Renal cortex interstitium (tissue), 15 donors: Measurements from ENCODE around the gene ZNF683. TPM values are rescaled to one million over a fixed set of nuclear protein-coding genes. Genes with fewer than 3 reads are reported as not detected.
"Not testable (repeated sequence)": the region's sequence is repeated elsewhere in the genome, so short reads cannot be mapped to it uniquely, and the experiment has no call there.

ENCODE experiments used
- DNase-seq, 11 donors: peaks; one replicate each; pipeline ENCODE4 v3.0.0-alpha.2; 2013; ENCODE audit warnings: low read depth in 9 of 11, low spot score in 4 of 11; ENCODE audit errors: extremely low read depth in 1 of 11
- long read RNA-seq, 16 experiments: transcript quantifications; one replicate each; lab custom pipeline, GENCODE V29; 2026
- polyA plus RNA-seq, 3 donors: library from polyadenylated mRNA; unstranded; fragments of 120-200 nt; gene quantifications; one replicate each; pipeline ENCODE4 v1.2.1, GENCODE V29; 2013; ENCODE audit not compliant: insufficient read length in 3 of 3

Gene ZNF683
- polyA plus RNA-seq: not detected
- long read RNA-seq, donor 1: 0 reads
- long read RNA-seq, donor 2: 0 reads
- long read RNA-seq, donor 3: 0 reads
- long read RNA-seq, donor 4: 0 reads
- long read RNA-seq, donor 5: 0 reads
- long read RNA-seq, donor 6: 0 reads
- long read RNA-seq, donor 7: 0 reads
- long read RNA-seq, donor 8, partial matches to known transcripts: 1,611 of 1,706 reads
- long read RNA-seq, donor 8, other reads (novel, unspliced or antisense): 95 of 1,706 reads
- long read RNA-seq, donor 9: 0 reads
- long read RNA-seq, donor 10: 0 reads
- long read RNA-seq, donor 11: 0 reads
- long read RNA-seq, donor 12: 0 reads
- long read RNA-seq, donor 13: 0 reads
- long read RNA-seq, donor 14: 0 reads
- long read RNA-seq, donor 15: 0 reads
- long read RNA-seq, donor 16: 0 reads

DNA sequence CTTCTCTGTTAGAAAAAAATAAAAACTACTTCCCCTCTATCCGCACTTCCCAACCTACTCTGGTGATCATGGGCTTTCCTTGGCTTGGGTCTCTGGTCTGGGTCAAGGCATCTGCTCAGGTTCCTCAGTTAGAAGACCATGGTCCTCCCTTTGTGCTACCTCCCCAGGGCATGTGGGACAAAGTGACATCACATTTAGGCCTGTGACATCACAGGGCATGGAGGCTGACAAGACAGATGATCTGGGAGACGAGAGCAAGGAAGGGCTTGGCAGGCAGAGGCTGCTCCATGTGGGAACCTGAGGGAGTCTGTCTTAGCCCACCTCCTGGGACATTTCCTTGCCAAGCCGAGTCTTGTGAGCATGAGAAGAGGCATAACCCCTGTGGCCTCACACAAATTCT, at the start of gene ZNF683:
Gene ZNF683 (minus strand): TSS at position 140 of the 400 bp plus-strand sequence. CDS start 4,179 bp downstream, outside the sequence.
- DNase-seq: not testable (repeated sequence)

DNA sequence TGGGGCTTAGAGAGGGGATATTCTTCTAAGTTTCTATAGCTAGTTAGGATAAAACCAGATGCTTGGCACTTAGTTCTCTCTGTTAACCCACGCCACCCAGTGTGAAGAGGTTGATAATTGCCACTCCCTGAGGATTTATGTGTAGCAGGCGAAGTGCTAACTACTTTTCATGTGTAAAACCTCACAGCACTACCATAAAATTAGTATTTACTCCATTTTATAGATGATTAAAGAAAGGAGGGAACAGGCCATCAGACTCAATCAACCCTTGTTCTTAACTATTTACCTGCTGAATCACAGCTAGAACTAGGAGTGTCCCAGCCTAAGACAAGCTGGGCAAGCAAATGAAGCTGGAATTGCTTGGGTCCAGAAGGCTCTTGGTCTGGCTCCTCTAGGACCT, 46.9 kb upstream of the ZNF683 start:
- DNase-seq: no peak

- DNase-seq: no peak
These were observed 46.4 kb upstream of the ZNF683 start for GRCh38 chr1:26418865-26419349.

DNA sequence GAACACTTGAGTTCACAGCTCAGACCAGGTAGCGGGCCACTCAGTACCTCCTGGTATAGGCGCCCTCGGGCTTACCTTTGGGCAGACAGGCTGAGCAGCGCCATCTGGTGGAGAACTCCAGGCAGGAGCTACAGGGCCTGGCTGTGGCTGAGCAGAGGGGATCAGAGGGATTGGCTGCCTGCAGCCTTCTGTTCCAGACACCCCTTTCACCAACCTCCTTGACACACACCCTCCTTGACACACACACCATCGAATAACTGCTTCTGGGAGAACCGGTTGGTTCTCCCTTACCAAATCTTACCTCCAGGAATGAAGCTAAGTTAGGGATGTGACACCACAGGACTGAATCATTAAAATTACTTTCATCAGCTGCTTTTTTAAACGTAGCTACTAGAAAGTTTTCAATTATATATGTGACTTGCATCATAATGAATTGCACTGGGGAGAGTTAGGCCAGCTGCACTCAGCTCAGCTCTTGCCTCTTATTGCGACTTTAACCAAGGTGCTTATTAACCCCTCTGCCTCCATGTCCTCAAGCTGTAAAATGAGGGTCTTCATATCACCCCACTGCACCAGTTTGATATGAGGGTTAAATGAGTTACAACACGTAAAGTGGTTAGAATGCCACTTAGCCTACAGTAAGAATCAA, 44.7 kb upstream of the ZNF683 start:
- peak in 10 of 11 donors; percentile 23 to 58 (median 40) for DNase-seq

DNA sequence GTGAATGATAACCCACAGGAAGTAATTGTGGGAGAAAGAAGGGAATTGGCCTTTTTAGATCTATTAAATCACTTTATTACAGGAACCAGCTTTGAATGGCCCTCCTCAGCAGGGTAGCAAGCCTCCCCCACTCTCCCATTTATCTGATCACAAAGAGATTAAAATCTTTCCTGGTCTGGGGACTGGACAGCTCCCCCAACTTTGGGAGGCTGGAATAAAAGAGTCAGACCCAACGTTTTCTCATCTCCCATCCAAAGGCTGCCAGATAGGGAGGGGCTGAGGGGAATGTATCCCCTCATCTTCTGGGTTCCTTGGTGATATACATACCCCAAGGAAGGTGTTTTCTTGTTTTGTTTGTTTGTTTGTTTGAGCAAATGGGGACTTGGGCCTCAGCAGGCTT, 40.5 kb upstream of the ZNF683 start:
- no peak for DNase-seq

DNA sequence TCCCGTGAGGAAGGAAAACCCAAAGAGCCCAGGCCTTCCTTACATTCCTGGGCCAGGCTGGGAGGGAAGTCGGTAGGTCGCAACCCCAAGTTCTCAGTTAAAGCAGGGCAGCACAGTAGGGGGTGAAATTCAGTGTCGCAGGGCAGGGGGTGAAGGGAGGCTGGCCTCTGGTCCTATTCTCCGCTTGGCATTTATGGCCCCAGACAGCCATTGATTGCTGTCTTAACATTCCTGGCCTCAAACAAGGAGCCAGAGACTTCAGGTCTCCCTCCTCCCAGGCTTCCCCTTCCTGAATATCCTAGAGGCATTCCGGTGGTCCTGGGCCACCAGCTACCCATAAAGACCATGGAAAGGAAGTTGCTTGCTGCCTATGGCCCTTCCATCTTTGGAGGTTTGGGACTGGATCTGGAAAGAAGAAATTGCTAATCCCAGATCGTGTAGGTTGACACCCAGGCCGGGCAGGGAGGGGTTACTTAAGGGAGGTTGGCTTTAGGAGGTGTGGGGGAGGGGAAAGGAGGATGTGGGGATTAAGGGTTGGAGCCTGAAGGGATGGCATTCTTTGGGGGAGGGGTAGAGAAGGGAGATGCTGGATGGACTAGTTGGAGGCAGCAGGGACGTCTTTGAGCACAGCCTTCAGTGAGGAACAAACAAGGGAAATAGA, 39.8 kb upstream of the ZNF683 start:
- DNase-seq: no peak

DNA sequence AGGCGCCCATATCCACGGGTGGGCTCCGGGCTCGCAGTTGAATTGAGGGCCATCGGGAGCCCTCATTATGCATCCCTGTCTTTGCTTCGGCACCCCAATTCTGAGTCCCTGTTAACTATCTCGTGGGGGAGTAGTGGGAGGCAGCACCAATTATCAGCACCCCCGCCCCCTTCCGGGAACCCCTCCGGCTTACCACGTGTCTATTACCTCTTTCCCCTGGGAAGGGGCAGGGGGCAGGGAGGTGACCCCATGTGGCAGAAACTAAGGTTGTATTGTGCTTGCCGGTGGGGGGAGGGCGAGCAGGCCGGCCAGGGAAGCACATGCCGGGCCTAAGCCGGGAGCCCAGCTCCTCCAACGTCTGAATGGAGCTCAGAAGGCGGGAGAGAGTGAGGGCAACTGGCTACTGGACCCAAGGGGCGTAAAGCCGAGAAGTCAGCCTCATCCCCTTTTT, 39.1 kb upstream of the ZNF683 start:
- no peak for DNase-seq

GRCh38 chr1:26410706-26411623, 38.4 kb upstream of the ZNF683 start, which contains the start of gene LIN28A:
TSS of gene LIN28A (plus strand) at chr1:26410817. CDS start at chr1:26410892, 75 bp downstream.
- DNase-seq: no peak

GRCh38 chr1:26409191-26409807, 36.7 kb upstream of the ZNF683 start:
- no peak for DNase-seq

GRCh38 chr1:26408604-26409003, 36.1 kb upstream of the ZNF683 start:
- DNase-seq: peak; percentile 66 to 87 (median 80)

- DNase-seq: no peak
These were observed 32.8 kb upstream of the ZNF683 start for GRCh38 chr1:26405281-26405915.

- no peak for DNase-seq
These were observed 32.1 kb upstream of the ZNF683 start for GRCh38 chr1:26404641-26405040.

GRCh38 chr1:26403656-26404055, 31.1 kb upstream of the ZNF683 start:
- DNase-seq: no peak

GRCh38 chr1:26401891-26402290, 29.3 kb upstream of the ZNF683 start:
- no peak for DNase-seq

GRCh38 chr1:26399034-26399433, 26.5 kb upstream of the ZNF683 start:
- no peak for DNase-seq

DNA sequence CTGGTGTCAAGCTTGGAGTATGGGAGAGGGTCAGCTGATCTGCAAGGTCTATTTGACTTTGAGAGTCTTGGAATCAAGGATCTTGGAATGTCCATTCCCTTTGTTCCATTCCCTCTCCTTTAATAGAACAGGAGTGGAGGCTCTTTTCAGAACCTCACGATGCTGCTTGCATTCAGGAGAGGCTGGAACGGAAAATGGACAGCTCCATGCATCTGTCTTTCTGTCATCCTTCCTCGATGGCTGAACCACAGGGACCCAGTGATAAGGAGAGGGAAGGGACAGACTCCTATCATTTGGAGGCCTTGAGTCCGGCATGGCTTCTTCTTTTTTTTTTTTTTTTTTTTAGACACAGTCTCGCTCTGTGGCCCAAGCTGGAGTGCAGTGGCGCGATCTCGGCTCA, 23.2 kb upstream of the ZNF683 start:
- no peak for DNase-seq

- no peak for DNase-seq
These were observed 18.9 kb upstream of the ZNF683 start for GRCh38 chr1:26391450-26391849.
